Subcutaneous adipose tissue (tissue), 4 donors: ENCODE results near the gene GPC5. TPM values are rescaled to one million over a fixed set of nuclear protein-coding genes. Genes with fewer than 3 reads are reported as not detected.

Source experiments
- CTCF ChIP-seq: fragments of 450-650 bp; IDR thresholded peaks from one replicate; pipeline ENCODE4 v1.5.1; 2016; ENCODE audit warnings: low read depth, mild to moderate bottlenecking, control low read depth, antibody characterized with exemption, moderate library complexity
- total RNA-seq, 4 donors: library from RNA; depleted of rRNA; stranded (reverse); fragments of >200 nt; gene quantifications; one replicate each; pipeline ENCODE4 v1.1.0, GENCODE V29; 2016

Gene GPC5
- total RNA-seq, 4 donors from 2014 or later = 0.16 to 0.44 TPM; not detected in 2

- TF ChIP-seq CTCF = no peak
Observed at GRCh38 chr13:92613921-92614320, 1215.5 kb downstream of the GPC5 start.

- no peak for TF ChIP-seq CTCF
Observed at GRCh38 chr13:92621985-92622384, 1223.6 kb downstream of the GPC5 start.

- no peak for TF ChIP-seq CTCF
Observed at GRCh38 chr13:92622905-92623304, 1224.5 kb downstream of the GPC5 start.

GRCh38 chr13:92626274-92626673 lies 1227.9 kb downstream of the GPC5 start:
- TF ChIP-seq CTCF = no peak

- TF ChIP-seq CTCF = no peak
Observed at GRCh38 chr13:92640936-92641335, 1242.5 kb downstream of the GPC5 start.

GRCh38 chr13:92649140-92649813 lies 1250.9 kb downstream of the GPC5 start:
- TF ChIP-seq CTCF = no peak

- TF ChIP-seq CTCF = no peak
Observed at GRCh38 chr13:92656103-92656502, 1257.7 kb downstream of the GPC5 start.
